HG03565 (cell line): ENCODE data around the gene DMRT3.
"Not testable (repeated sequence)": the region's sequence is repeated elsewhere in the genome, so short reads cannot be mapped to it uniquely, and the experiment has no call there.

Source experiments
- ATAC-seq: cut with Tn5 transposase; IDR thresholded peaks from one replicate; pipeline ENCODE4 v1.9.1; 2021; ENCODE audit warnings: mild to moderate bottlenecking, moderate library complexity; ENCODE audit not compliant: unreplicated experiment

DMRT3 gene

DNA sequence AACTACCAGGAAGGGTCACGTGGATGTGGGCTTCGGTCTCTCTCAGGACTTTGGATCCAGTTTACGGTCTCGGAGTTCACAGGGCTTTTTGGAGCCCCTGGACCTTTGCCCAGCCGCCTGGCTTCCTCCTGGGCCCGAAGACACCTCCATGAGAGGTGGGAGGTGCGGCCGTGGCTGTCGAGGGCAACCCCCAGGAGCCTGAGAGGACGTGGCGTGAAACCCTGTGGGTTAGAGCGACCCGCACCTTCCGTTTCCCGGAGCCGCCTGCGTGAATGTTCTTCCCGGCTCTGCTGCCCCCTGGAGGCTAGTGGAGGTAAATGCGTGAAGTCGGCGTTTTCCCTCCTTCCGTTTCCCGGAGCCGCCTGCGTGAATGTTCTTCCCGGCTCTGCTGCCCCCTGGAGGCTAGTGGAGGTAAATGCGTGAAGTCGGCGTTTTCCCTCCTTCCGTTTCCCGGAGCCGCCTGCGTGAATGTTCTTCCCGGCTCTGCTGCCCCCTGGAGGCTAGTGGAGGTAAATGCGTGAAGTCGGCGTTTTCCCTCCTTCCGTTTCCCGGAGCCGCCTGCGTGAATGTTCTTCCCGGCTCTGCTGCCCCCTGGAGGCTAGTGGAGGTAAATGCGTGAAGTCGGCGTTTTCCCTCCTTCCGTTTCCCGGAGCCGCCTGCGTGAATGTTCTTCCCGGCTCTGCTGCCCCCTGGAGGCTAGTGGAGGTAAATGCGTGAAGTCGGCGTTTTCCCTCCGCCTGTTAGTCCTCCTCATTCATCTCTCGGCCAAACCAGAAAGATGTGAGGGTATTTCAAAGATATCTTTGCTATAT lies 22.1 kb downstream of the DMRT3 start:
- not testable (repeated sequence) for ATAC-seq

DNA sequence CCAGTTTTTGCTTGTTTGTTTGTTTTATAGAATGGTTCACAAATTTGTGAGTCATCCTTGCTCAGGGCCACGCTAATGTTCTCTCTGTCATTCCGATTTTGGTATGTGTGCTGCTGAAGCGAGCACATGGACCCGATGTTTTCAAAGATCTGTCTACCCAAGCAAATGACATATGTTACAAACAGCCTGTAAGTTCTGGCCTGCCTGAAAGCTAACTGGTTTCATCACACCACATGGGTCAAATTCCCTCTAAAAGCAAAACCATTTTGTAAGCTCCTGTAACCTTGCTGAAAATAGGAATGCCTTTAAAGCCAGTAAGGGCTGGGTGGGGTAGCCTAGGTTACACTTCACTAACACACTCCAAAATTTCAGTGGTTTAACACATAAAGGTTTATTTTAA lies 25.4 kb downstream of the DMRT3 start:
- no peak for ATAC-seq

DNA sequence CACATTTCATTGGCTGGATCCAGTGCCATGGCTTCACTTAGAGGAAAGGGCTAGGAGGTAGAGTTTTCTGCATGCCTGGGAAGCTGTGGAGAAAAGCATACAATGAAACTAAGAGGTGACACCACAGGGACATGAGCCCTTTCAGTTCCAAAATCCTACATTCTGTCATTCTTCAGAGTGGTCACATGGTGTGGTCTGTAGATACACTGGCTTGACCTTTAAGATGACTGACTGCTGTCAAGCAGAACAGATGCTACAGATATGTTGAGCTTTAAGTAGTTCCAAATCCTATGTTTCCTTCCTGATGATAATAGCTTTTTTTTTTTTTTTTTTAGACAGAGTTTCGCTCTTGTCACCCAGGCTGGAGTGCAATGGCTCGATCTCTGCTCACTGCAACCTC lies 26.2 kb downstream of the DMRT3 start:
- ATAC-seq = no peak

GRCh38 chr9:1005043-1005667 lies 28.7 kb downstream of the DMRT3 start:
- peak; percentile 42 for ATAC-seq

- ATAC-seq = no peak
Observed at GRCh38 chr9:1007312-1007711, 30.9 kb downstream of the DMRT3 start.

- ATAC-seq = no peak
Observed at GRCh38 chr9:1008216-1008615, 31.8 kb downstream of the DMRT3 start.

DNA sequence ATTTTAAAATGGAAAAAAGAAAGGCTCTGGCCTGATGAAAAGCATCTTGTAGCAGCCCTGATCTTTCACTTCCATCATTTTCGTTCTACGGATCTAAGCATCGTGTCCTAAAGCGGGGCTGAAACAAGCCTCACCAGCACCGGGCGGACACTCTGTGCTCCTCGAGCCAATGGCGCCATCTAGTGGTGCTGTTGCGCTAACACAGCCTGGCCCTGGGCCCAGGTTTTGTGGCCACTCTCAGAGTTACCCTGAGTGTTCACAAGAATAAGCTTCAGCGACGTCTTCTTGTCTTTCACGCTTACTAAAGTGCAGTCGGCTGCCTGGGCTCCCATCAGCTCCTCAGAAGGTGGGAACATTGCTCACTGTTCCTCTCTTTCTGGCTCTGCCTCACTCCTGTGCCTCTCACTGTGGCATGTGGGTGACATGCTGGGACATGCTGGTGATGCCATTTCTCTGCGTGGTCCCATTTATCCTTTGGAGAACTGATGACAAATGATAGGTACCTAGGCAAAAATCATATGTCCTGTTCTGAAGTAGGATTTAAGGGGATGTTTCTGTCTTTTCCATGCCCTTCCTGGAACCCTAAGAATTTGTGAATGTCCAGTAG lies 32.7 kb downstream of the DMRT3 start:
- ATAC-seq = peak; percentile 91

- ATAC-seq = no peak
Observed at GRCh38 chr9:1013021-1013420, 36.6 kb downstream of the DMRT3 start.

- no peak for ATAC-seq
Observed at GRCh38 chr9:1014225-1014624, 37.8 kb downstream of the DMRT3 start.

- ATAC-seq = no peak
Observed at GRCh38 chr9:1014640-1015039, 38.2 kb downstream of the DMRT3 start.

DNA sequence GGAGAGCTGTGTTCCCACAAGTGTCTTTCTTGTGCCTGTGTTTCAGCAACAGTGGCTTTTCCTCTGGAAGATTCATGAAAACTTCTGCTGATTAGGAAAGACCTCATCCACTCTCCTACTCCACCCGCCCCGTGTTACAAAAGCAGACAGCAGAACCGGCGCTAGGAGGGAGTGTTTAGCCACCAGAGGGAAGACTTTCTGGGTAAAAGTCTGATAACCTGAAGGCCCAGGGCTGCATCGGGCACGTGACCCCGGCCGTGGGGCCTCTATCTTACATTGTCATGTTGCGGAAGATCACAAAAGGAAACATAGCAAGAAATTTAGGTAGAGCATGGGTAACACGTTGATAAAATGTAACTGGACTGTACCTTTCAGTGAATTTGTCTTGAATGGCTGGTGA lies 41.7 kb downstream of the DMRT3 start:
- no peak for ATAC-seq

DNA sequence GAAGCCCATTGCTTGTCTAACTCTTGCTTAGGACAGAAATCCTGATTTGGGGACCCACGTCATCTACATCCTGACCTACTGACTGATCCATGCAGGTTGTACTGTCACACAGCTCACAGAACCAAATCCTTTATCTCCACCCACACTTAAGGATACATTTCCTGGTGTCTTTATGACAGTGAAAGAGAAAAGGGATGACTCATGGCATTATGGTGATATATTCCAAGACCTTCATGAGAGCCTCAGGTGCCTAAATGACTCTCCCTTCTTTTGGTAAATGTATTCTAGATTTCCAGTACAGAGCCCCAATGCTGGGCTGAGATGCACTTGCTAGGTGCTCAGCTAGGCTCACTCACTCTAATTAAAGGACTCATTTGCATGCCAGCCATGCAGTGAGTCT lies 47.7 kb downstream of the DMRT3 start:
- no peak for ATAC-seq

- no peak for ATAC-seq
Observed at GRCh38 chr9:1025131-1025530, 48.7 kb downstream of the DMRT3 start.

GRCh38 chr9:1026219-1026618 lies 49.8 kb downstream of the DMRT3 start:
- ATAC-seq = no peak

- no peak for ATAC-seq
Observed at GRCh38 chr9:1028501-1029190, 52.2 kb downstream of the DMRT3 start.

- ATAC-seq = no peak
Observed at GRCh38 chr9:1031951-1032601, 55.6 kb downstream of the DMRT3 start.

DNA sequence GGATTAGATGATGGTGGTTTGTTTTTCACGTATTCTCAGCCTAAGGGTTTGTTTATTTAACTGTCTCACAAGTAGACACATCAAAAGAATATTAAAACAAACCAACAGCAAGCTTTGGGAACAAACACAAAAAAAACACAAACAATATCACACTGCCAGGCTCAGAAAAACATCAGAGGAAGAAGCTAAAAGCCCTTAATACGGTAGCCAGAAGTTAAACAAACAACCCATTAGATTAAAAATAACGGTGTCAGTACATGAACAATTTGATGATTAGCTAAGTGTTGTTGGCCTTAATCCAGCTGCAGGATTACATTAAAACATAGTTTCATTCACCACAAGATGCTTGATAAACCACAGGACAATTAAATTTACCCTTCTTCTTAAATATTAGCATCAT lies 57.8 kb downstream of the DMRT3 start:
- ATAC-seq = no peak

- ATAC-seq = no peak
Observed at GRCh38 chr9:1039589-1039988, 63.1 kb downstream of the DMRT3 start.
